ENCODE data around the gene HMGB3.

DNA sequence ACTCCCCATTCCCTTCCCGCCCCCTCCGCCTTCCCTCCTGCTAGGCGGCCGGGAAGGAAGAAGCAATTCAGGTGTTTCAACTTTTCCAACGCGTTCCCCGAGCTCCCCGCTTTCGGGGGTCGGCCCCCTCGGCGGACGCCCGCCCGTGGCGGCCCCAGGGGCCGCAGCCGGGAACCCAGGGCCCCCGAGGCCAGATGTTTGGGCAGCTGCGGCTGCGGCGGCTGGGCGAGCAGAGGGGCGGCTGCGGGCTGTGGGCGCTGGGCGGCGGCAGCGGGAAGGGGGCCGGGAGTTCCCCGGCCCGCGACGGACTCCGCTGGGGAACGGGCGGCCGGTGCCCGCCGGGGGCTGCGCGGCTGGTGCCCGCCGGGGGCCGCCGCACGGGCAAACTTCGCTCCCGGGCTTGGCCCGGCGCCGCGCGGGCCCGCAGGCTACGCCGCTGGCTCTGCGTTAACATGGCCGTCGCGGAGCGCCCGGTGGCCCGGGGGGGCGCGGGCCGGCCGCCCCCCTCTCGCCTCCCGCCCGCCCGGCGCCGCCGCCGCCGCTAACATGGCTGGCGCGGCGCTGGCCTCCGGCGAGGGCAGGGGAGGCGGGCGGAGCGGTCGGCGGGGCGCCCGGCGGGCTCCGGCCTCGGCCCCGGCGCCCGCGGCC lies 510 bp downstream of the HMGB3 start:
- no peak for TF ChIP-seq RAD21 (conservative IDR thresholded peaks at IDR 0.05 in 1 of 2, IDR thresholded peaks at IDR 0.05 in 1 of 2)
- TF ChIP-seq, protein P1, sequence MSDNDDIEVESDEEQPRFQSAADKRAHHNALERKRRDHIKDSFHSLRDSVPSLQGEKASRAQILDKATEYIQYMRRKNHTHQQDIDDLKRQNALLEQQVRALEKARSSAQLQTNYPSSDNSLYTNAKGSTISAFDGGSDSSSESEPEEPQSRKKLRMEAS (IDR thresholded peaks at IDR 0.05) = no peak
